ENCODE results near the gene OR4N5. TPM values are rescaled to one million over a fixed set of nuclear protein-coding genes. Genes with fewer than 3 reads are reported as not detected.
"Not testable (repeated sequence)": the region's sequence is repeated elsewhere in the genome, so short reads cannot be mapped to it uniquely, and the experiment has no call there.

The OR4N5 gene
- total RNA-seq, 2 experiments from 2014 or later, result not detected

DNA sequence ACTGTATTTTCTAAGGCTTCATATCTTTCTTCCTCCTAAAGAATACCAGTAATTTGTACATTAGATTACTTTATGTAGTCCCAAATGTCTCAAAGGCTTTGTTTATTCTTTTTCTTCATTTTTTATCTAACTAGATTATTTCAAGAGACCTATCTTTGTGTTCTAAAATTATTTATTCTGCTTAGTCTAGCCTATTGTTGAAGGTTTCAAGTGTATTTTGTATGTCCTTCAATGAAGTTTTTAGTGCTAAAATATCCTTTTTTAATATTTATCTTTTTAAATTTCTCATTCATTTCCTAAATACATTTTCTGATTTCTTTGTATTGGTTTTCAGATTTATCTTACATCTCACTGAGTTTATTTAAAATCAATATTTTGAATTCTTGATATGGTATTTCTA, 25.8 kb downstream of the OR4N5 start:
- ChIA-PET CTCF (ENCODE audit: unreplicated experiment) (no interaction called here), POLR2A (no interaction called here)
- H3K79me2 ChIP-seq (ENCODE audit: insufficient read depth, low read depth, low read length), result no peaks in the 10 kb centered on the region
- no peak overlapping the region for H3K27ac ChIP-seq (ENCODE audit: low read depth, low read length, poor library complexity, severe bottlenecking)
- no peaks in the 10 kb centered on the region for H3K9me2 ChIP-seq (ENCODE audit: insufficient read depth, low read length)
- no peak for TF ChIP-seq EZH2phosphoT487 (IDR thresholded peaks at IDR 0.05; ENCODE audit: borderline replicate concordance, low read depth, low read length)
- TF ChIP-seq, protein P1, sequence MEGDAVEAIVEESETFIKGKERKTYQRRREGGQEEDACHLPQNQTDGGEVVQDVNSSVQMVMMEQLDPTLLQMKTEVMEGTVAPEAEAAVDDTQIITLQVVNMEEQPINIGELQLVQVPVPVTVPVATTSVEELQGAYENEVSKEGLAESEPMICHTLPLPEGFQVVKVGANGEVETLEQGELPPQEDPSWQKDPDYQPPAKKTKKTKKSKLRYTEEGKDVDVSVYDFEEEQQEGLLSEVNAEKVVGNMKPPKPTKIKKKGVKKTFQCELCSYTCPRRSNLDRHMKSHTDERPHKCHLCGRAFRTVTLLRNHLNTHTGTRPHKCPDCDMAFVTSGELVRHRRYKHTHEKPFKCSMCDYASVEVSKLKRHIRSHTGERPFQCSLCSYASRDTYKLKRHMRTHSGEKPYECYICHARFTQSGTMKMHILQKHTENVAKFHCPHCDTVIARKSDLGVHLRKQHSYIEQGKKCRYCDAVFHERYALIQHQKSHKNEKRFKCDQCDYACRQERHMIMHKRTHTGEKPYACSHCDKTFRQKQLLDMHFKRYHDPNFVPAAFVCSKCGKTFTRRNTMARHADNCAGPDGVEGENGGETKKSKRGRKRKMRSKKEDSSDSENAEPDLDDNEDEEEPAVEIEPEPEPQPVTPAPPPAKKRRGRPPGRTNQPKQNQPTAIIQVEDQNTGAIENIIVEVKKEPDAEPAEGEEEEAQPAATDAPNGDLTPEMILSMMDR (conservative IDR thresholded peaks at IDR 0.05; ENCODE audit: low read length), result no peak
- no peak for DNase-seq (ENCODE audit: low spot score)
- no peaks in the 10 kb centered on the region for H4K20me1 ChIP-seq (ENCODE audit: insufficient read depth, low read length)
- BruUV-seq (replicated peaks), result no TSS peak
- intact Hi-C loops (cut with micrococcal nuclease; ENCODE audit: unreplicated experiment), result no loop called here
- no peaks in the 10 kb centered on the region for H3K4me1 ChIP-seq (ENCODE audit: insufficient read depth, low read length, poor library complexity, severe bottlenecking)
- no peaks in the 10 kb centered on the region for H3K36me3 ChIP-seq (ENCODE audit: insufficient read depth, low read length)
- no peak overlapping the region for H3K4me2 ChIP-seq (ENCODE audit: low read length)
- no peak overlapping the region for H2AFZ ChIP-seq (ENCODE audit: low read length)
- H3K9me3 ChIP-seq (ENCODE audit: low read length), result no peaks in the 10 kb centered on the region
- no peak overlapping the region for H3K4me3 ChIP-seq (ENCODE audit: low read depth, low read length, poor library complexity, severe bottlenecking)

DNA sequence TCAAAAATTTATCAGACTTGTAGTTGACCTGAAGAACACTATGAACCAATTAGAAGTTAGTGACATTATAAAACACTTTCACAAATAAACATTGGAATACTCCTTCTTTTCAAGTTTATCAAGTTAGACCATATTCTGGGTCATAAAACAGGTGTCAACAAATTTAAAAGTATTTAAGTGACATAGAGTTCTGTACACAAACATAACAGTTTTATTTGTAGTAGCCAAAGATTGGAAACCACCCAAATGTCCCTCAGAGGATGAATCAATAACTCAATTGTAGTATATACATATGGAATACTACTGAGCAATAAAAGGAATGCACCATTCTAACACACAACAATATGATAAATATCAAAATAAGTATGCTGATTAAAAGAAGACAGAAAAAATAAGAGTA, 28.5 kb downstream of the OR4N5 start:
- Histone ChIP-seq H3K79me2 (ENCODE audit: insufficient read depth, low read depth, low read length) (no peaks in the 10 kb centered on the region), H3K4me1 (ENCODE audit: insufficient read depth, low read length, poor library complexity, severe bottlenecking) (no peaks in the 10 kb centered on the region), H3K4me2 (ENCODE audit: low read length) (no peak overlapping the region), H3K4me3 (ENCODE audit: low read depth, low read length, poor library complexity, severe bottlenecking) (no peak overlapping the region), H3K27ac (ENCODE audit: low read depth, low read length, poor library complexity, severe bottlenecking) (no peak overlapping the region), H3K36me3 (ENCODE audit: insufficient read depth, low read length) (no peaks in the 10 kb centered on the region), H3K9me3 (ENCODE audit: low read length) (no peaks in the 10 kb centered on the region), H4K20me1 (ENCODE audit: insufficient read depth, low read length) (no peaks in the 10 kb centered on the region), H2AFZ (ENCODE audit: low read length) (no peak overlapping the region), H3K9me2 (ENCODE audit: insufficient read depth, low read length) (no peaks in the 10 kb centered on the region)
- intact Hi-C loops (cut with micrococcal nuclease; ENCODE audit: unreplicated experiment), result no loop called here
- POLR2A ChIA-PET, result no interaction called here
- CTCF ChIA-PET (ENCODE audit: unreplicated experiment), result no interaction called here
- no TSS peak for BruUV-seq (replicated peaks)
- TF ChIP-seq, protein P1 (conservative IDR thresholded peaks at IDR 0.05; ENCODE audit: low read length), result no peak
- TF ChIP-seq EZH2phosphoT487 (IDR thresholded peaks at IDR 0.05; ENCODE audit: borderline replicate concordance, low read depth, low read length), result no peak
- no peak for DNase-seq (ENCODE audit: low spot score)

- BruUV-seq (replicated peaks); H4K20me1 ChIP-seq (ENCODE audit: insufficient read depth, low read length); H3K4me1 ChIP-seq (ENCODE audit: insufficient read depth, low read length, poor library complexity, severe bottlenecking); DNase-seq (ENCODE audit: low spot score); H3K27ac ChIP-seq (ENCODE audit: low read depth, low read length, poor library complexity, severe bottlenecking); H3K36me3 ChIP-seq (ENCODE audit: insufficient read depth, low read length); CTCF ChIA-PET (ENCODE audit: unreplicated experiment); H3K9me2 ChIP-seq (ENCODE audit: insufficient read depth, low read length); intact Hi-C loops (cut with micrococcal nuclease; ENCODE audit: unreplicated experiment); H3K4me3 ChIP-seq (ENCODE audit: low read depth, low read length, poor library complexity, severe bottlenecking); H3K9me3 ChIP-seq (ENCODE audit: low read length); H2AFZ ChIP-seq (ENCODE audit: low read length); H3K4me2 ChIP-seq (ENCODE audit: low read length); POLR2A ChIA-PET; H3K79me2 ChIP-seq (ENCODE audit: insufficient read depth, low read depth, low read length): not testable (repeated sequence)
These were observed 31.2 kb downstream of the OR4N5 start for GRCh38 chr14:20169852-20170251.

DNA sequence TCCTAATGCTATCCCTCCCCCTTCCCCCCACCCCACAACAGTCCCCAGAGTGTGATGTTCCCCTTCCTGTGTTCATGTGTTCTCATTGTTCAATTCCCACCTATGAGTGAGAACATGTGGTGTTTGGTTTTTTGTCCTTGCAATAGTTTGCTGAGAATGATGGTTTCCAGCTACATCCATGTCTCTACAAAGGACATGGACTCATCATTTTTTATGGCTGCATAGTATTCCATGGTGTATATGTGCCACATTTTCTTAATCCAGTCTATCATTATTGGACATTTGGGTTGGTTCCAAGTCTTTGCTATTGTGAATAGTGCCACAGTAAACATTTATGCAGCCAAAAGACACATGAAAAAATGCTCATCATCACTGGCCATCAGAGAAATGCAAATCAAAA, 35.6 kb downstream of the OR4N5 start:
- H3K36me3 ChIP-seq (ENCODE audit: insufficient read depth, low read length); CTCF ChIA-PET (ENCODE audit: unreplicated experiment); DNase-seq (ENCODE audit: low spot score); H3K4me1 ChIP-seq (ENCODE audit: insufficient read depth, low read length, poor library complexity, severe bottlenecking); H3K9me2 ChIP-seq (ENCODE audit: insufficient read depth, low read length); H3K9me3 ChIP-seq (ENCODE audit: low read length); H3K4me2 ChIP-seq (ENCODE audit: low read length); H3K4me3 ChIP-seq (ENCODE audit: low read depth, low read length, poor library complexity, severe bottlenecking); intact Hi-C loops (cut with micrococcal nuclease; ENCODE audit: unreplicated experiment); H4K20me1 ChIP-seq (ENCODE audit: insufficient read depth, low read length); H3K27ac ChIP-seq (ENCODE audit: low read depth, low read length, poor library complexity, severe bottlenecking); H3K79me2 ChIP-seq (ENCODE audit: insufficient read depth, low read depth, low read length); BruUV-seq (replicated peaks); H2AFZ ChIP-seq (ENCODE audit: low read length); POLR2A ChIA-PET: not testable (repeated sequence)

Data from OCI-LY7 (cell line).